GM12875 (cell line): Measurements from ENCODE around the gene CSF2RB.

Experiments
- H3K4me3 ChIP-seq: one replicate; pipeline ENCODE4 v1.5.1; 2011; ENCODE audit warnings: low read depth, low read length, control low read depth
- CTCF ChIP-seq: IDR thresholded peaks from 2 replicates; pipeline ENCODE4 v1.5.1; 2011; ENCODE audit warnings: low read depth, mild to moderate bottlenecking, control low read depth, inconsistent platforms, low read length, moderate library complexity, borderline replicate concordance; ENCODE audit not compliant: insufficient read depth

CSF2RB gene

GRCh38 chr22:36891646-36892045, 21.8 kb upstream of the CSF2RB start:
- TF ChIP-seq CTCF = no peak
- H3K4me3 ChIP-seq = no peak overlapping the region

- no peak for TF ChIP-seq CTCF
- H3K4me3 ChIP-seq = no peak overlapping the region
Measured at GRCh38 chr22:36892292-36892691, 21.1 kb upstream of the CSF2RB start.

GRCh38 chr22:36893262-36893661, 20.2 kb upstream of the CSF2RB start:
- H3K4me3 ChIP-seq = no peak overlapping the region
- no peak for TF ChIP-seq CTCF

GRCh38 chr22:36894266-36894665, 19.2 kb upstream of the CSF2RB start:
- no peak for TF ChIP-seq CTCF
- H3K4me3 ChIP-seq = no peak overlapping the region

- no peak overlapping the region for H3K4me3 ChIP-seq
- no peak for TF ChIP-seq CTCF
Measured at GRCh38 chr22:36897611-36898010, 15.8 kb upstream of the CSF2RB start.

- TF ChIP-seq CTCF = no peak
- H3K4me3 ChIP-seq = no peak overlapping the region
Measured at GRCh38 chr22:36898690-36899089, 14.7 kb upstream of the CSF2RB start.

- H3K4me3 ChIP-seq = no peak overlapping the region
- no peak for TF ChIP-seq CTCF
Measured at GRCh38 chr22:36899498-36899897, 13.9 kb upstream of the CSF2RB start.
